ENCODE results near the gene RPL22L1.

- TF ChIP-seq EZH2 (IDR thresholded peaks at IDR 0.05; ENCODE audit: insufficient read depth, poor library complexity, severe bottlenecking) (no peak), EZH2phosphoT487 (IDR thresholded peaks at IDR 0.05; ENCODE audit: insufficient read depth, low read depth) (no peak)
These were observed 29.6 kb downstream of the RPL22L1 start for GRCh38 chr3:170840291-170840859.

Data from GM23248 (cell line).